Caki2 (cell line): ENCODE measurements around the gene NDST3. TPM values are rescaled to one million over a fixed set of nuclear protein-coding genes. Genes with fewer than 3 reads are reported as not detected.

ENCODE experiments used
- DNase-seq: peaks from one replicate; pipeline ENCODE4 v3.0.0-alpha.2; 2015; ENCODE audit warnings: low read depth
- in situ Hi-C: cut with HindIII; loops from 2 replicates; pipeline ENCODE4 v1.10.0; 2016; ENCODE audit warnings: low sequenced_read_pairs, low pct_unique_long_range_greater_than_20kb, mixed read lengths
- total RNA-seq: library from RNA; depleted of rRNA; stranded (reverse); fragments of >200 nt; shearing (Covaris generic); gene quantifications from 2 replicates; pipeline ENCODE4 v1.2.3, GENCODE V29; 2014; ENCODE audit warnings: low replicate concordance

The NDST3 gene
- total RNA-seq, 1 experiment from 2014 or later: not detected

GRCh38 chr4:118155516-118155915, 121.2 kb downstream of the NDST3 start:
- in situ Hi-C loops: no loop called here
- DNase-seq: no peak

DNA sequence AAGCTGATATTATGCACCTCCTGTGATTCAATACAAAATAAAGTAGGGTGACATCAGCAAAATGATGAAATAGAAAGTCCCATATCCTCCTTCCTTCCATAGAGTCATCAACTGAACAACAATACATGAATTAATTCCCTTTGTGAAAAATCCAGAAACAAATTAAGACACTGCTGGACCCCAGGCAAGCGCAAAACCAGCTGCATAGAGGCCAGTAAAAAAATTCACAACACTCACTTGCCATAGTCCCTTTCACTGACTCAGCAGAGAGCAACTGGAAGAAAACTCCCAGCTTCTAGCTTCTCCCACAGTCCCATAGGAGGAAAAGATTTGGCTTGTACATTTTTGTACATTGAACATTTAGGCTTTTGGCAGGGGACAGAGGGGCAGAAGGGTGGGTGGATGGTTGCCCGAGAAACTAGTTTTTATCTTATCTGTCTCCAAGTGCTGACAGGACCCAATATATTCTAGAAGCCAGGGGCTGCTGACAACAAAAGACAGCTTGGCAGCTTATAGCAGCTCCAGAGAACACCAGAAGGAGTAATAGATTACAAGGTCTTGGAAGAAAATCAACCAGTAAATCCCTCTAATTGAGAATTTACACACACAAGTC, 124.6 kb downstream of the NDST3 start:
- DNase-seq: no peak
- in situ Hi-C loops: no loop called here

DNA sequence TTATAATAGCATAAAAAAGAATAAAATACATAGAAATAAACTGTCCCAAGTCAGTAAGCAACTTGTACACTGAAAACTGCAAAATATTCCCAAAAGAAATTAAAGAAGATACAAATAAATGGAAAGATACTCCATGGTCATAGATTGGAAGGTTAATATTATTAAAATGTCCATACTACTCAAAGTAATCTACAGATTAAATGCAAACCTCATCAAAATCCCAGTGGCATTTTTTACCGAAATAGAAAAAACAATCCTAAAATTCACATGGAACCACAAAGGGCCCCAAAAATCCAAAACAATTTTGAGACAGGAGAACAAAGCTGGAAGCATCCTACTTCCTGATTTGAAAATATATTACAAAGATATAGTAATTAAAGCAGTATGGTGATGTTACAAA, 133.0 kb downstream of the NDST3 start:
- in situ Hi-C loops: no loop called here

DNA sequence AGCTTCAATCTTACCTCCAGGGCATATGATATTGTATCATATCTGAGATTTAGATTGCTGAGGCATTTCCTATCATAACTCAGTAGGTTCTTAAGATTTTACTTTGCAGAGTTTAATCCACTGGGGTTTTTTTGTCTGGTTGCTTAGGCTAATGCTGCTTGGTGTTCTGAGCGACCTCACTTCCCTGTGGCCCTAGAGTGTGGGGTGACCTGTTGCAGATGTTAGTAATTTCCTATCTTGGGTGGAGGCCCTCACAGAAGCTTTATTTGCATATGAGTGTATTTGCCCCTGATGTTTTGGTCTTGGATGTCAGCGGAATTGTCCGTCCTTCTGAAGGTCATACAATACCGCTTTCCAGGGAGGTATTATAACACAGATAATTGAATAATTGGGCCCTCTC, 137.1 kb downstream of the NDST3 start:
- no peak for DNase-seq
- in situ Hi-C loops: no loop called here

More for the DNA sequence above, 133.0 kb downstream of the NDST3 start:
- no peak for DNase-seq

DNA sequence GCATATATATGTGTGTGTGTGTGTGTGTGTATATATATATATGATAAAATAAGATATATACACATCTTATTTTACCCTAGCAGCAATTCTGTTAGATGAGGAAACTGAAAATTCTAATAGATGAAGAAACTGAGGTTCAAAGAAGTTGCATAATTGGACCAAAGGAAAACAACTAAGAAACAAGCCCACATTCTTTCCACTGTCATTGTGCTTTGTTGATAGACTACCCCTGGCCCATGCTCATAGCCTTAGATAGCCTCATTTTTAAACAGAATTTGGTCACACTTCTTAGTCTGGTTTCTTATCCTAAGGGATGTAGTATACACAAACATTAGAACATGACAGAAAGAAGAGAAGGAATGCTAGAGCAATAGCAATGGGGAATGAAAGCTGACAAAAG, 138.8 kb downstream of the NDST3 start:
- in situ Hi-C loops: no loop called here
- no peak for DNase-seq

DNA sequence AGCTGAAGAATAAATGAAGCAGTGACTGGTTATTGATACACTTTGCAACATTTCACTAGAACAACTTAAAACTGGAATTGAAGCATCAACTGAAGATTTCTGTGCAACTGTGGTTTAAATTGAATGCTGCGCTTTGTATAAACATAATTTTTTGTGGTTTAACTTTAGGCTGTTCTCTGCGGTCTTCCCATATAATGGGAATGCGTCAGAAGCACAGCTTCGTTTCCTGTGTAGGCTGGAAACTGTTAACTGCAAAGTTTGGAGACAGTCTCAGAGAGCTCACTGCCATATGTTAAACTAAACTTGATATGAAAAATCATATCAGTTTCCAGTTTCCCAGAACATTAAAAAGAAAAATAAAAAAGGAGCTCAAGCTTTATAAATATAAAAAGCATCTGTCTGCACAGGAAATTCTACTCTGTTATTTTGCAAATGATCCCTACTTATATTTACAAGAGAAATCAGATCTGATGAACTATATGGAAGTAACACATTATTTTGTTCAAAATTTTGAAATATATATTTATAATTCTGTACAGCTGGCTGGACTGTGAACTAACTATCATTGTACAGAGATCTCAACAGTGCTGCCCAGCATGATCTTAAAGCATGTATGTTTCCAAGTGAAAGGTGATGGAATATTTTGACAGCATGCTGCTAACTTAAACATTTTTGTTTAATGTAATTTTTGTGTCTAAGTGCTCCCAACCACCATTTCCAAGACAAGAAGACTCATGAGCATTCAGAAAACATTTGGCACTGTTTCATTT, 139.9 kb downstream of the NDST3 start:
- in situ Hi-C loops: no loop called here
- no peak for DNase-seq

DNA sequence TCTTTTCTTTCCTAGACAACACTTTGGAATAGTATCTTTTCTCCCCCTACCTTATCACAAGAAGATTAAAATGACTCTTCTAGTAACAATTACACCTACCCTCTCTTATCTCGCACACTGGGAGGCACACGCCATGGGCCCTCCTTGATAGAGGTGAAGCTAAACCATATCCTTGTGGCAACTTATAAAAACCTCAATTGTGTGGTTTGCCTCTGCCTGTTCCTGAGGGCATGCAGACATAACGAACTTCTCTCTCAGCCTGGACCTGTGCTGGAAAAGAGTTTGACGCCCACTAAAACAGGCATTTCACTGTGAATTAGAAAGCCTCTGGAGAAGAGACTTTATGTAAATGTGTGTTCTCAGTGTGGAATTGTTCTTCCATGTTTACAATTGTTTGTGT, 141.2 kb downstream of the NDST3 start:
- in situ Hi-C loops: no loop called here
- DNase-seq: no peak

- in situ Hi-C loops: no loop called here
- DNase-seq: no peak
Measured at GRCh38 chr4:118177126-118177525, 142.8 kb downstream of the NDST3 start.

GRCh38 chr4:118180776-118181175, 146.5 kb downstream of the NDST3 start:
- in situ Hi-C loops: no loop called here
- no peak for DNase-seq

GRCh38 chr4:118190903-118191302, 156.6 kb downstream of the NDST3 start:
- no peak for DNase-seq
- in situ Hi-C loops: no loop called here

DNA sequence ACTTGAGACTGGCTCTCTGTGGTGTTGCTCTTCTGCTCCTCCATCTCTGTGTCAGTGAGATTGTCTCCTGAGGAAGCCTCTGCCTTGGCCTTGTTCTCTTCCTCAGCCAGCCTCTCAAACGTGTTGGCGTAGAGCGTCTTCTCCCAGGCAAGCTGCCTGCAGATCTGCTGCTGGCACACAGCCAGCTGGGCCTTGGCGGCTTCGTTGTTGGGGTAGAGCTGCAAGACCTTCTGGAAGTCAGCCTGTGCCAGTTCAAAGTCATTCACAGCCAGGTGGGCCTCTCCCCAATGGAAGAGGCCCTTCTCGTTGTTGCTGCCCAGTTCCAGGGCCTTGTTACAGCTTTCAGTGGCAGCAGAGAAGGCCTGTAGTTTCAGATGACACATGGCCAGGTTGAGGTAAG, 159.1 kb downstream of the NDST3 start:
- in situ Hi-C loops: no loop called here
- DNase-seq: no peak

- no peak for DNase-seq
- in situ Hi-C loops: no loop called here
Measured at GRCh38 chr4:118206627-118207026, 172.3 kb downstream of the NDST3 start.

DNA sequence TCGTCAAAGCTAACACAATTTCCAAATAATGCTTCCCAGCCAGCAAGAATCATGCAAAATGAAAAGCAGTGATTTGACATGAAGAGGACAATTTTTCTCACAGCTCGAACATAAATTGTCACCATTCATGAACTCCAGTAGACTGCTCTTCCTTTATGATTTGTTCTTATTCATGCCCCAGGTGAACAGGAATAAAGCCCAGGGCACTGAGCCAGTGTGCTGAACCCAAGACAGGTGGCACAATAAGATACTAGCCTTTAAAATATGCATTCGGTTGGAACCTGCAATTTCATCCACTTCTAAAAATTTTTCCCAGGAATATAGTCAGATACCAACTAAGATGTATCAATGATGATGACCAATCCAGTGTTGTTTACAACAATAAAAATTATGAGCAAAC, 178.8 kb downstream of the NDST3 start:
- DNase-seq: no peak
- in situ Hi-C loops: no loop called here

DNA sequence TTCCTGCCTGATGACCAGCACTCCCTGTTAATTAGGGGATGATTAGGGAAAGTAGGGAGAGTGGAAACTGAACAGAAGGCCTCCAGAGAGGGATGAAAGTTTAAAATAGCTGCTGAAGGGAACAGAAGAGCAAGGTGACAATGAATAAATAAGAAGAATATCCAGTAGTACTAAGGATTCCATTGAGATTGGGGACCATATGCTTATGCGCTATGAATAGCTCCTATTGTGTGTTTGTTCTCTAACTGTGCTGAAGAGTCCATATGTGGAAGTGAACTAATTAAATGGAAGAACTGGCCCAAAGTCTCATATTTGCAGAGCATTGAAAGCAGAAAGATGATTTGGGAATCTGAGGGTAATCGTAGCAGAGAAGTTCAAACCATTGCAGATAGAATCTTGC, 181.5 kb downstream of the NDST3 start:
- in situ Hi-C loops: no loop called here
- DNase-seq: no peak

DNA sequence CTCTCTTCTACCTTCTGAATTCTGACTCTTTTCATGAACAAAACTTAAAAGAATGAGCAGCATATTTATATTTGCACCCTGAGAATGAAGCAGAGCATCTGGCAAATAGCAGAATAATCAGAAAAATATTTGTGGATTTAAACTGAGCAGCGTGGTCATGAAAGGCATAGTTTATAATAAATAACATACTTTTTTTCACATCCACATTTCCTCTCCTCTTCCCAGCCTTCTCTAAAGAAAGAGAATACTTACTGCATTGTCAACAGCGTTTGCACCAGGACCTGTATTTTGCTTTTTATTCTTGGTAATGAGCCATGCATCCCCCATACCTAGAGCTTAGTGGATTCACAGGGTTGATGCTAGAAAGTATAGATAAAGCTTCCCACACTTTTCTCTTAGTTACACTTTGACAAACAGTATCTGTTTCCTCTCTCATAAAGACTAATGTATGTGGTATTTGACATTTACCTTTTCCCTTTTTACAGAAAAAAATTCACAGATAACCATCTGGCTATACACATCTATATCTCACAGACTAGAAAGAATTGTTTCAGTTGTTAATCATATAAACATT, 187.0 kb downstream of the NDST3 start:
- in situ Hi-C loops: no loop called here
- DNase-seq: no peak

DNA sequence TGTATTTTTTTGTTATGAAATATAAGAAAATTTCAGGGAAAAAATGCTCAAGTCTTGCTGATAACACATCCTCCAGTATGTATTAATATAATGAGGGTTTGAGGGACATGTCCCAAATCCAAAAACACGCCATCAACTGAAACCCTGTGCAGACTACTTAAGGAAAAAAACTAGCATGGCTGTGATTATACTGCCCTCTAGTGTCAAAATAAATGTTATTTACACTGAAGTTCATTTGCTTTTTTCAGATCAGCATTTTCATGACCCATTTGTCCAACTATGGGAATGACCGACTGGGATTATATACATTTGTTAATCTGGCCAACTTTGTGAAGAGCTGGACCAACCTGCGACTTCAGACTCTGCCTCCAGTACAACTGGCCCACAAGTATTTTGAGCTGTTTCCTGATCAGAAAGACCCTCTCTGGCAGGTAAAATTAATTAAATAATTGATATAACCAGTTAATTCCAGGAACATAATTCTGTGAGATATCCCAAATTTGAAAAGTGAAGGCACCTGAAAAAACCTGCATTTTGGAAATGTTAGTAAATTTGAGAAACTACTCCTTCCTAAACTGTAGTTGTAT, 190.1 kb downstream of the NDST3 start:
- DNase-seq: peak; percentile 30
- in situ Hi-C loops: no loop called here

- in situ Hi-C loops: no loop called here
- DNase-seq: no peak
Measured at GRCh38 chr4:118225511-118225910, 191.2 kb downstream of the NDST3 start.

GRCh38 chr4:118226311-118227010, 192.2 kb downstream of the NDST3 start:
- in situ Hi-C loops: no loop called here
- no peak for DNase-seq
